HG03103 (cell line): ENCODE measurements around the gene UBE2M.
A peak's percentile ranks its signal among the peaks of the same experiment; 100 is the strongest.
"Not testable (repeated sequence)": the region's sequence is repeated elsewhere in the genome, so short reads cannot be mapped to it uniquely, and the experiment has no call there.

Experiments used
- ATAC-seq: cut with Tn5 transposase; IDR thresholded peaks from one replicate; pipeline ENCODE4 v1.9.1; 2021; ENCODE audit warnings: low read depth; ENCODE audit not compliant: unreplicated experiment

UBE2M gene

DNA sequence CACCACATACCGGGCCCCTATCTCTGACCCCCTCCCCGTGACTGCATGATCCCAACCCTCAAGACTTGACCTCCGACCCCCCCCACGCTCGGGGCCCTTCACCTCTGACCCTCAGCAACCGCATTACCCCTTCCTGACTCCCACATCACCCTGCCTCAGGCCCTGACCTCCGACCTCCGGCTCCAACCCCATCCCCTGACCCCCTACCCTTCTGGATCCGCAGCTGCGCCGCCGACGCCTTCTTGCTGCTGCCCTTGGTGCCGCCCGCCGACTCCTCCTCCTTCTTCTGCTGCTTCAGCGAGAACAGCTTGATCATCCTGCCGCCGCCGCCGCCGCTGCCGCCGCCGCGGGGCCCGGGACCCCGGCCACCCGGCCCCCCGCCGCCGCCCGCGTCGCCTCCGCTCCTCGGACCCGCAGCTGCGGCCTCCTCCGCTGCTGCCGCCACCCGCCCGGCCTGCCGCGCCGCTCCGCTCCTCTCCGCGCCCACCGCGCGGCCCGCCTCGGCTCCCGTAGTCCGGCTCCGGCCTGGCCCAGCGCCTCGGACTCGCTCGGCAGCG lies at the start of gene UBE2M:
TSS of gene UBE2M (minus strand) at position 546 of the 557 bp plus-strand sequence. CDS start at position 316, 230 bp downstream.
- no peak for ATAC-seq

DNA sequence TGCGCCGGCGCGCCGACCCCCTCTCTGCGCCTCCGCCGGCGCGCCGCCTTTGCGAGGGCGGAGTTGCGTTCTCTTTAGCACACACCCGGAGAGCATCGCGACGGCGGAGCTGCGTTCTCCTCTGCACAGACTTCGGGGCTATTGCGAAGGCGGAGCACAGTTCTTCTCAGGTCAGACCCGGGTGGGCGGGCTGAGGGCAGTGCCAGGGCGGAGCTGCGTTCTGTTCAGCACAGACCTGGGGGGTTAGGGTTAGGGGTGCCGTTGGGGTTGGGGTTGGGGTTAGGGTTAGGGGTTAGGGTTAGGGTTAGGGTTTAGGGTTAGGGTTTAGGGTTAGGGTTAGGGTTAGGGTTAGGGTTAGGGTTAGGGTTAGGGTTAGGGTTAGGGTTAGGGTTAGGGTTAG lies 48.8 kb upstream of the UBE2M start:
- ATAC-seq: not testable (repeated sequence)

DNA sequence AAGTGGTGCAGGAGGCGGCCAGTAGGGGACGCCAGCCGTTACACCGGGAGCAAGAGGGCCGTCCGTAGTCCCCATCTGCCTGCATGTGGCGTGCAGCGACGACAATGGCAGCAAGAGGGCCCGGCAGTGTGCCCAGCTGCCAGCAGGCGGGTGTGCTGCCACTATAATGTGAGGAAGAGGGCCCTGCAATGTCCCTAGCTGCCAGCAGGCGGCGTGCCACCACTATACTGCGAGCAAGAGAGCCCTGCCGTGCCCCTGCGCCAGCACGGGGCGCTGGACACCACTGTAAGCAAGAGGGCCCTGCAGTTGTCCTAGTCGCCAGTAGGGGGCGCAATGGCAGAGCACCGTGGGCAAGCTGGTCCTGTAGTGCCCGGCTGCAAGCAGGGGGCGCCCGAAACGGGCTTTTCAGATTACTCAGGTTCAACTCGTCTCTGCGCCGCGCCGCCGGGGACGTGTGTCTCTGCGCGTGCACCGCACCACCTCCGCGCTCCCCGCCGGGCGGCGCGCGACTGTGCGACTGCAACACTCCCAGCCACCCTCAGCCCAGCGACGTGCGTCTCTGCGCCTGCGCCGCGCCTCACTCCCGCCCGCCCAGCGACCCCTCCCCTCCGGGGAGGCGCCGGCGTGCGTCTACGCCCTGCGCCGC lies 48.0 kb upstream of the UBE2M start:
- not testable (repeated sequence) for ATAC-seq

DNA sequence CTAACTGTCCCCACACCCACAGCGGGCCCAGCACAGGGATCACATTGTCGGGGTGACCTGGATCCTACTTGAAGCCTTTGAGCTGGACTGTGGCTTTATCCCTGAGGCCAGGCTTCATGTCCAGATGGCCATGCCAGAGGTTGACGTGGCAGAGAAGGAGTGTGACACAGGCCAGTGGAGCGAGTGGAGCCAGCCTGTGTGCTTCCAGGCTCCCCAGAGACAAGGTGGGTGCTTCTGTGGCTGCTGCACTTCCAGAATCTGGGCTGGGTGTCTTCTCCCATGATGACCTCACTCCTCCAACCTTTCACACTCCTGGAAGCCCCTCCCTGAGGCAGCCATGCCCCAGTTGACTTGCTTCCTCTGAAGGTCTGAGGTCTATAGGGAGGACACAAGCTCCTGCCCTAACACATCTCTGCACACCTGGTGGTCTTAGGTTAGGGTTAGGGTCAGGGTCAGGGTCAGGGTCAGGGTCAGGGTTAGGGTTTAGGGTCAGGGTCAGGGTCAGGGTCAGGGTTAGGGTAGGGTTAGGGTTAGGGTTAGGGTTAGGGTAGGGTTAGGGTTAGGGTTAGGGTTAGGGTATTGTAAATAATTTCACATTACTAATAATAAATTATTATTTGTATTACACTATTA lies 27.8 kb upstream of the UBE2M start:
- ATAC-seq: no peak

DNA sequence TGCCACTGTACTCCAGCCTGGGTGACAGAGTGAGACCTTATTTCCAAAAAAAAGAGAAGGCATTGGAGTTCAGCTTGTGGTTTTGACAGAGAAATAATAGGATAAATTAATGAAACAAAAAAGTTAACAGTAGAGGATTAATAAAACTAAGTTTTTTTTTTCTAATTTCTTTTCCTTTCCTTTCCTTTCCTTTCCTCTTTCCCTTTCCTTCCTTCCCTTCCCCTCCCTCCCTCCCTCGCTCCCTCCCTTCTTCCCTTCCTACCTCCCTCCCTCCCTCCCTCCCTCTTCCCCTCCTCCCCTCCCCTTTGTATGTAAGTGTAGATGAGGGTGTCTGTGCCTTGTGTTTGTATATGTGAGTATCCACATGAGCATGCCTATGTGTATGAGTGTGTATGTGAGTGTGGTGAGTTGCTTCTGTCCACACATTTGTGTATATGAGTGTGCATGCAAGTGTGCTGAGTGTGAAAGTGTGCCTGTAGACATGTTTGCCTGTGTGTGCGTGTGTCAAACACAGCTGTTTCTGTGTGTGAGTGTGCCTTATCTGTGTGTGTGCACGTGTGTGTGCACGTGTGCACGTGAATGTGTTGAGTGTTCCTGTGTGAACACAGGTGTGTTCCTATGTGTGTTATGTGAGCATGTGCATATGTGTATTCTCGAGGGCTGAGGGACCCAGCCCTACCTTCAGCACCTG lies 27.2 kb upstream of the UBE2M start:
- no peak for ATAC-seq

DNA sequence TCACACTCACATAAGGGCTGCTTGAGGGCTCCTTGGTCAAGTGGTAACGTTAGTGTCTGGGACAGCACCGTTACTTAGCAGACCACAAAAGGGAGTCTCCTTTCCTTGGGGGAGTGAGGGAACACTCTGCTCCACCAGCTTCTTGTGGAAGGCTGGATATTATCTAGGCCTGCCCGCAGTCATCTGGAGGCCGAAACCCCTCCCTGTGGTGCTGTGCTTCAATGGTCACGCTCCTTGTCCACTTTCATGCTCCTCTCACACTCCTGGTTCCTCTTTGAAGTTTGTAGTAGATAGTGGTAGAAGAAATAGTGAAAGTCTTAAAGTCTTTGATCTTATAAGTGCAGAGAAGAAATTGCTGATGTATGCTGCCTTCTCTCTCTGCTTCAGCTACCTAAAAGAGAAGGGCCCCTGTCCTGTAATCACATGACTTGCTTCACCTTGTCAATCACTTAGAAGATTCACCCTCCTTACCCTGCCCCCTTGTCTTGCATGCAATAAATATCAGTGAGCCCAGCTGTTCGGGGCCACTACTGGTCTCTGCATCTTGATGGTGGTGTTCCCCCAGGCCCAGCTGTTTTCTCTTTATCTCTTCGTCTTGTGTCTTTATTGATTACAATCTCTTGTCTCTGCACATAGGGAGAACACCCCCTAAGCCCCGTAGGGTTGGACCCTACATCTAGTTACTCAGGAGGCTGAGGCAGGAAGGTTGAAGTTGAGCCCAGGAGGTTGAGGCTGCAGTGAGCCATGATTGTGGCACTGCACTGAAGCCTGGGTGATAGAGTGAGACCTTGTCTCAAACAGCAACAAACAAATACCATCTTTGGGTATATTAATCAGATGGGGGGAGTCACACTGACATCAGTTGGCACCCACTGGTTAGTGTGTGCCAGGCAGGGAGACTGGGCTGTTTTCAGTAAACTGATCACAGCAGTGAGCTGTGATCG lies 26.4 kb upstream of the UBE2M start:
- ATAC-seq: no peak

DNA sequence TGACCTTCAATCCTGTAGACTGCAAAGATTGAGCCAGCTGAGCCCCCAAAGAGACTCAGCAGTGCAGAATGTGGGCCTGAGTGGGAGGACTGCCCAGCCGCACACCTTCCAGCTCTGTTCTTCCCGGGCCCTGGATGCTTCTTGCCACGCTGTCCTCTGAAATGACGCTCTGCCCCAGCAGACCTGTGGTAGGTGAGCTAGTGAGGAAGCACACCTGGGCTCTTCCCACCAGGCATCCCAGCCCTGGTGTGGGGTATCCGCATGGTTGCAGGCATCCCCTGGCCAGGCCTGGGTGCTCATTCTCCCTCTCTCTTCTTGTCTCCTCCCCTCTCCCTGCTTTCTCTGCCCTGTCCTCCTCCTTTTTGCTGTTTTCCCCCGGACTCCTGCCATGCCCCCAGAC lies 24.6 kb upstream of the UBE2M start:
- ATAC-seq: no peak

DNA sequence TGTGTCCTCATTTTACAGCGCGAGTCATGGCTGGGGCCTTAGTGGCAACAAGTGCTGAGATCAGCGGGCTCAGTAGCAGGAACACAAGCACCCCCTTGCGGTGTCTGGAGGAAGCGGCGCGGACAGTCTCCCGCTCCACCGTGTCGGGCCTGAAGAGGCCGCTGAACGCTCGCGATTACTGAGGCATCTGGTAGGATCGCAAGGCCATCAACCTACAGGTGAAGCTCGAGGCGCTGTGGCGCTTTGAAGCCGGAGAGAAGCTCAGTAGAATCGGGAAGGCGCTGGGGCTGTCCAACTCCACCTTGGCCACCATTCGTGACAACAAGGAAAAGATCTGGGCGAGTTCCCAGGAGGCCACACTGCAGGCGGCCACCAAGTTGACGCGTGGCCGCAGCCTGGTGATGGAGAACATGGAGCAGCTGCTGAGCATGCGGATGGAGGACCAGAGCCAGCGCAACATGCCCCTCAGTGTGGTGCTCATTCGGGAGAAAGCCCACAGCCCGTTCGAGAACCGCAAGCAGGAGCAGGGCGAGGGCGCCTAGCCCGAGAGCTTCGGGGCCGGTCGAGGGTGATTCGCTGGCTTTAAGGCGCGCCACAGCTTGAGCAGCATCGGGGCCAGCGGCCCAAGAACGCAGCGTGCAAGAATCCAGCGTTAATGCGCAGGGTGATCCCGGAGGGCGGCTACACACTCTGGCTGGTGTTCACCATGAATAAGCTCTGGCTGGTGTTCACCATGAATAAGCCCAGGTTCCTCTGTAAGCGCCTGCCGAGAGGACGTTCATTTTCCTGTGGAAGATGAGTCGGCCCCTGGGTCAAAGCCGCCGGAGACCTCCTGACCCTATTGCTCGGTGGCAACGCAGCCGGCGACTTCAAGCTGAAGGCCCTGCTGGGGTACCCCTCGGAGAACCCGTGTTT lies 23.1 kb upstream of the UBE2M start:
- peak; percentile 78 for ATAC-seq

DNA sequence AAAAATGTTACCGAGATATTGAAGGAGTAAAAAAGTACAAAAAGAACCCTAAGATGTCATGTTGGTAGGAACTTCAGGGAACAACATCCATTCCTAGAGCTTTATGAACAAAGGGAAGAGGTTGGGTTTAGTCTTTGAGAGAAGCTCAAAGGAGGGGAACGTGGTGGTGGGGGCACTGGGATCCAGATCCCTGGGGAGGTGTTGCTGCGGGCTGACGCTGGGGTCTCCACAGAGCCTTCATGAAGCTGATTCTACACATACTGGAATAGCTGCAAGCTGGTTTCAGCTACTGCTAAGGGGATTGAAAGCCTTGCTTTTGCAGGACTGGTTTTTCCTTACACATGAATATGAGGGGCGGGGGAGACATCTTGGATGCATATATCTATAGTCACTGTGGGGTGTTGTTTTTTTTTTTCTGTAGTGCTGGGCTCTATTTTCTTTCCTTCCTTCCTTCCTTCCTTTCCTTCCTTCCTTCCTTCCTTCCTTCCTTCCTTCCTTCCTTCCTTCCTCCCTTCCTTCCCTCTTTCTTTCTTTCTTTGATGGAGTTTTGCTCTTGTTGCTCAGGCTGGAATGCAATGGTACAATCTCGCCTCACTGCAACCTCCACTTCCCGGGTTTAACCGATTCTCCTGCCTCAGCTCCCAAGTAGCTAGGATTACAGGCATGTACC lies 21.2 kb upstream of the UBE2M start:
- ATAC-seq: no peak

DNA sequence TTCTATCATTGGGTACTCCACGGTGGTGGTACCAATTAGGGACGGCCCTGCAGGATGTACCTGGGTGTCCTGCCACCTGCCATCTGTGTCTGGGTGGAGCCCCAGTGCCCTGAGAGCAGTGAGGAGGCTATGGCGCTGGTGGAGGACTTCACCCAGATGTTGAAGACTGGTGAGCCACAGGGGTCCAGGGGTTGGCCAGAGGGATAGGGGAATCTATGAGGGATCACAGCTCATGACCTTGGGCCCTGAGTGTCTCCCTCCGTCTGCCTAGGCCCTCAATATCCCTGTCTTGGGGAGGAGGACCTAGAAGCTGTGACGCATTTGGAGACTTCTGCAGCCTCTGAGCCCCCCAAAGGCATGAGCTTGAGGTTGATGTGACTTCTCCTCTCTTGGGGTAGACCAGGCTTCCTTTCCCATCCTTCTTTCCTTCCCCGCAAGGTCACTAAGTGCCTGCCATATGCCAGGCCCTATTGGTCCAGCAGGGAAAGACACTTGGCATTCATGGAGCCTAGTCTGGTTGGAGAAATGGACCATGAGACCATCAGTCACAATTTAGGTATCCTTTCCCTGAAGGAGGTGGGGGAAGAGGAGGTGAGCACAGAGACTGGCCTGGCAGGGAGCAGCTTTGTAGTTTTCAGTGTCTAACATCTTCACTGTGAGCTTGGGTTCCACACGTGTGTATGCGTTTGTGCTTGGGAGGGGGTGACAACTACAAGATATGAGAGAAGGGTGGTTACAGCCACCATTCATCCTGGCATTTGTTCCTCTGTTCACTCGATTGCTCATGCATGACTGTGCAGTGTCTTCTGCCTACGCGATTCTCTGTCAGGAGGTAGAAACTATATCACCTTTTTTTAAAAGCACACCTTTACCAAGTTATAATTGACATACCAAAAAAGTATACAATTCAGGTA lies 19.9 kb upstream of the UBE2M start:
- no peak for ATAC-seq

DNA sequence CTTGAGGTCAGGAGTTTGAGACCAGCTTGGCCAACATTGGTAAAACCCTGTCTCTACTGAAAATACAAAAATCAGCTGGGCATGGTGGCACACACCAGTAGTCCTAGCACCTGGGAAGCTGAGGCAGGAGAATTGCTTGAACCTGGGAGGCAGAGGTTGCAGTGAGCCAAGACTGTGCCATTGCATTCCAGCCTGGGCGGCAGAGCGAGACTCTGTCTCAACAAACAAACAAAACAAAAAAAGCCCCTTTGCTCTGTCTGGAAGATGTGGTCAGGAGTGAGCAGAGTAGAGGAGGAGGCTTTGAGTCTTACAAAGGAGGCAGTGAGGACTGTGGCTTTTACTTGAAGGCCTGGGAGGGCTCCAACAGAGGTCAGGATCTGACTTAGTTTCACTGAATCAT lies 19.2 kb upstream of the UBE2M start:
- ATAC-seq: not testable (repeated sequence)

DNA sequence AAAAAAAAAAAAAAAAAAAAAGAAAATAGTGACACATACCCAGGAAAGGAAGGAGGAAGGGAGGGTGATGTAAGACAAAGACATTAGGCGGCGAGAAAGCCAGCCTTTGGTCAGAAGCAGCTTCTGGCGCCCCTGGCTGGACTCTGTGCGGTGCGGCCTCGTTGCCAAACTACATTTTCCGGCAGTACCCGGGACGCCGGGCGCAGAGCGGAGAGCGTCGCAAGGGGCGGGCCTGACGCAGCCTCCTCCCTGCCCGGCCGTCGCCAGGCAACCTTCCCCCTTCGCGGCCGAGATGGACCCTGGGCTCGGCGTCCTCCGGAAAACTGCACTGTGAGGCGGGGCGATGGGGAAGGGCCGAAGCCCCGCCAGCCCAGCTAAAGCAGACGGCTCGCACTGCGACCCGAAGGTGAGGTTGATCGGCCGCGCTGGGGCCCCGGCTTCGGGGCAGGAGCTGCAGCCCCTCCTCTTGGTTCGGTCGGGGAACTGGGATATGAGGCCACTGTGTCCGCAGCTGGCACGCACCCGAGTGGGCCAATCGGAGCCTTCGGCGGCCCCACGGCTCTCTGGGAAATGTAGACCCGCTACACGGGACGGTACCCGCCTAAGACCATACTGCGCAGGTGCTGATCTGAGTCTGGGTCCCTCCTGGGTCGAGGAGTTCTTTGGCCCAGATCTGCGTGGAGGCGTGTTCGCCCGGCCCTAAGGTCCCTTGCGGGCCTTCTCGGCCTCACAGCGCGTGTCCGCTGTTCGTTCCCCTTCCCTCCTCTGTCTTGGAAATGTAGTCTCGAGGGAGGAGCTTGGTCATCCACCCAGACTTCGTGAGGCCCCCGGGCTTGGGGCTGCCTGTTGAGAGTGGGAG lies 17.0 kb upstream of the UBE2M start:
- ATAC-seq: peak; percentile 32

DNA sequence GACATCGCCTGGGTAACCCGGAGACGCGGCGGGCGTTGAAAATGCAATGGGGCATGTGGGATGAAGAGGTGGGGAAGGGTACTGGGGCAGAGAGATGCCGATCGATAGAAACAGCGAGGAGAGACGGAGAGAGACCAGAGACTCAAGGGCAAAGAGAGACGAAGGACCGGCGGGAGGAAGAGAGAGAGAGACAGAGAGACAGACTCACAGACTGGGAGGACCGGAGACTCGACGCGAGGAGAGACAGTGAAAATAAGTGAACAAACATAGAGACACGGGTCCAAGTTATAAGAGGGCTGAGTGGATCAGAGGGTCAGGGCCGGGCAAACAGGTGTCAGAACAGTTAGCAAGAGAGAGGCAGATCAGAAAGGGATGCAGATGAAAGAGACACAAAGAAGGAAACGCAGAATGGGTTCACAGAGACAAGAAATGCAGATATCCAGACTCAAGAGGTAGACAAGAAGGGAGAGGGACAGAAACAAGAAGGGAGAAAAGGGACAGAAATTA lies 15.3 kb upstream of the UBE2M start:
- no peak for ATAC-seq

DNA sequence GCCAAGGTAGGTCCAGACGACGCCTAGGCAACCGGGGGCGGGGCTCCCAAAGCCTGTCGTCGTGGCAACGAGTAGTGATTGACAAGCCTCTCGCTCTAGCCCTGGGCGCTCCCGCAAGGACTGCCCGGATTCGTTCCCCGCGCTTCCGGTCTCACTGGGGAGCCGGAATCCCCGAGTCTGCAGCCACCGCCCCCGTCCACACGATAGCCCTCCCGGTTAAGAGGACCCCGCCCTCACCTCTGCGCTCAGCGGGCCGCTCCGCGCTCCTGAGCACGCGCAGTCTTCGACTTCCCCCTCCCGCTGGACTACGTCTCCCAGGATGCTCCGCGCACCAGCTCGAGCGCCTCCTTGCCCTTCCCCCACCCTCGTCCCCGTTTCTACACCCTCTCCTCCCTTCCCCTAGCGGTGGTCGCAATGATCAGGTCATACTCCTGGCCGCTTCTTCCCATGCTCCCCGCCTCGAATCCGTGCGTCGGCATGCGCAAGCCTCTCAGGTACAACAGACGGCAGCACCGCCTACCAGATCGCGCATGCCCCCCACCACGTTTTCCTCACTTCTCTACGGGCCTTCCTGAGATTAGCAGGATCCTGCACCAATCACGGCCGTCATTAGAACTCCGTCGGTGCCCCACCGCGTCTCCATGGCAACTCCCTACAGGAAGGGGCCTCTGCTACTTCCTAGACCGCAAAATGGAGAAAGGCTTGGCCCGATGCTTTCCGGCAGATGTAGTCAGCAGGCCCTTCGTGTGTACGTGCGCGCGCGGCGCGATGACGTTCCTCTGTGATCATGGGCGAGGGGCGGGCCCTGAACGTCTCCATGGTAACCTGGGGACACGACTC lies 14.6 kb upstream of the UBE2M start, which contains the start of gene MZF1:
TSS of gene MZF1 (minus strand) at position 518 of the 840 bp plus-strand sequence. CDS start 1,946 bp downstream, outside the sequence.
- ATAC-seq: peak; percentile 46

DNA sequence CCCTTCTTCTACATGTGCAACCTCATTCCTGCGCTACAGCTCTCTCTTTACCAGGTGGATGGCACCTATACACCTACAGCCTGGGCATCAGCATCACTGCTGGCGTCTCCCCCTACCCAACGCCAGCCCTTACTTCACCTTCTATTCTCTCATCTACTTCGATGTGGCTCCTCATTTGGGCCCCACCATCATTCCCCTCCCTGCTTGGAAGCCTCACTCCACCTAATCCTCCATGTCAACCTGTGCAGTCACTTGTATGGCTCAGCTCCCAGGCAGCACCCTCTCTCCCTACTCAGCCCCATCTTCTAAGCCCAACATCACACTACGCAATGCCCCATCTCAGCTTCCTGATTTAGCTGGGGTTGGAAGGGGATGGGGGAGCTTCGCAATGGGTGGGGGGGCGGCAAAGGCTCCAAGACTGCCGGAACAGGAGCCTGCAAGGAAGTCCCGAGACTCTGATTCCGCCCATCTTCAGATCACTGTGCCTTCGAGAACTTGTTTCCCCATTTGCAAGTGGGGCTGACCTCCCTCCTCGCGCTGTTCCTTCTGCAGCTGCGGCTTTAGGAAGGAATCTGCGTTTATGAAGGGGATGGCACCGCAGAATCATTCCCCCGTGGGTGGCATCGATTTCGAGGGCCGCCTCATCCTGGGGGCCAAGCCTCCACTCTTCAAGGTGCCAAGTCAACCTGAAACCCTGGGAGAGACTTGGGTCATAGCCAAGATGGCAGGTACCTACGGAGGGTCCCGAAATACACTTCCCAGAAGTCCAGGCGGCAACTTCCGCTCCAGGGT lies 13.8 kb upstream of the UBE2M start:
- no peak for ATAC-seq
